ENCODE data around the gene GKN2. TPM values are rescaled to one million over a fixed set of nuclear protein-coding genes. Genes with fewer than 3 reads are reported as not detected.
"Not testable (repeated sequence)": the region's sequence is repeated elsewhere in the genome, so short reads cannot be mapped to it uniquely, and the experiment has no call there.

Gene GKN2
- total RNA-seq, 1 donor from 2014 or later: not detected

- Histone ChIP-seq H3K27ac (replicated peaks) (no peak overlapping the region), H3K27me3 (ENCODE audit: low read depth) (peaks cover 50% of the 10 kb centered on the region), H3K4me3 (no peak overlapping the region), H3K4me1 (no peaks in the 10 kb centered on the region), H3K36me3 (no peaks in the 10 kb centered on the region), H3K9me3 (replicated peaks) (peaks cover 39% of the 10 kb centered on the region)
- intact Hi-C loops (cut with micrococcal nuclease): no loop called here
- DNase-seq: no peak
- no peak for TF ChIP-seq CTCF (IDR thresholded peaks at IDR 0.05; ENCODE audit: borderline replicate concordance)
These were observed 52.0 kb downstream of the GKN2 start for GRCh38 chr2:68900496-68901198.

- H3K4me3 ChIP-seq; intact Hi-C loops (cut with micrococcal nuclease); H3K36me3 ChIP-seq; DNase-seq; H3K27ac ChIP-seq (replicated peaks); H3K4me1 ChIP-seq: not testable (repeated sequence)
- Histone ChIP-seq H3K27me3 (ENCODE audit: low read depth) (peaks cover 88% of the 10 kb centered on the region), H3K9me3 (replicated peaks) (peaks cover 13% of the 10 kb centered on the region)
These were observed 56.7 kb downstream of the GKN2 start for GRCh38 chr2:68895981-68896380.

Other genes with a start within 250 kb of the GKN2 start
- 5.3 TPM for gene ARHGAP25, start 218.1 kb downstream of the GKN2 start, total RNA-seq
- gene BMP10, start 81.5 kb downstream of the GKN2 start, total RNA-seq: 0.19 TPM
- gene GKN1, start 21.7 kb upstream of the GKN2 start, total RNA-seq: not detected
- gene ANTXR1, start 60.3 kb upstream of the GKN2 start, total RNA-seq: 23.3 TPM

Measured in left ventricle myocardium inferior (tissue), 1 donor.